GM21576 (cell line): ENCODE measurements around the gene CASQ2.

Experiments
- ATAC-seq: cut with Tn5 transposase; IDR thresholded peaks from one replicate; pipeline ENCODE4 v1.9.1; 2021; ENCODE audit warnings: mild to moderate bottlenecking, moderate library complexity; ENCODE audit not compliant: unreplicated experiment

The CASQ2 gene

GRCh38 chr1:115702959-115703358 lies 65.6 kb downstream of the CASQ2 start:
- ATAC-seq, result no peak

GRCh38 chr1:115701090-115701489 lies 67.4 kb downstream of the CASQ2 start:
- no peak for ATAC-seq

- ATAC-seq, result no peak
Observed at GRCh38 chr1:115697619-115698018, 70.9 kb downstream of the CASQ2 start.

GRCh38 chr1:115694805-115695204 lies 73.7 kb downstream of the CASQ2 start:
- no peak for ATAC-seq

GRCh38 chr1:115692224-115692623 lies 76.3 kb downstream of the CASQ2 start:
- ATAC-seq, result no peak

GRCh38 chr1:115690972-115691371 lies 77.5 kb downstream of the CASQ2 start:
- no peak for ATAC-seq

GRCh38 chr1:115687744-115688143 lies 80.8 kb downstream of the CASQ2 start:
- ATAC-seq, result no peak

GRCh38 chr1:115685029-115685705 lies 83.3 kb downstream of the CASQ2 start:
- ATAC-seq, result no peak

GRCh38 chr1:115682792-115683191 lies 85.7 kb downstream of the CASQ2 start:
- no peak for ATAC-seq

GRCh38 chr1:115680730-115681111 lies 87.8 kb downstream of the CASQ2 start:
- no peak for ATAC-seq

GRCh38 chr1:115679141-115679611 lies 89.3 kb downstream of the CASQ2 start:
- ATAC-seq, result no peak

GRCh38 chr1:115678141-115678540 lies 90.4 kb downstream of the CASQ2 start:
- no peak for ATAC-seq

GRCh38 chr1:115677565-115677964 lies 90.9 kb downstream of the CASQ2 start:
- no peak for ATAC-seq

GRCh38 chr1:115677182-115677555 lies 91.3 kb downstream of the CASQ2 start:
- peak; percentile 51 for ATAC-seq

- ATAC-seq, result peak; percentile 17
Observed at GRCh38 chr1:115676498-115677181, 91.9 kb downstream of the CASQ2 start.

GRCh38 chr1:115672224-115673009 lies 96.1 kb downstream of the CASQ2 start:
- ATAC-seq, result no peak

- ATAC-seq, result no peak
Observed at GRCh38 chr1:115671176-115671934, 97.2 kb downstream of the CASQ2 start.

- ATAC-seq, result no peak
Observed at GRCh38 chr1:115670476-115671175, 97.9 kb downstream of the CASQ2 start.

- ATAC-seq, result no peak
Observed at GRCh38 chr1:115669886-115670285, 98.6 kb downstream of the CASQ2 start.

- ATAC-seq, result no peak
Observed at GRCh38 chr1:115669002-115669673, 99.4 kb downstream of the CASQ2 start.
